Embryonic facial prominence (tissue), 1 donor: ENCODE measurements around the gene SYTL1.

ENCODE experiments used
- DNase-seq: peaks from one replicate; pipeline ENCODE4 v3.0.0-alpha.2; 2016; ENCODE audit errors: extremely low spot score

The SYTL1 gene

DNA sequence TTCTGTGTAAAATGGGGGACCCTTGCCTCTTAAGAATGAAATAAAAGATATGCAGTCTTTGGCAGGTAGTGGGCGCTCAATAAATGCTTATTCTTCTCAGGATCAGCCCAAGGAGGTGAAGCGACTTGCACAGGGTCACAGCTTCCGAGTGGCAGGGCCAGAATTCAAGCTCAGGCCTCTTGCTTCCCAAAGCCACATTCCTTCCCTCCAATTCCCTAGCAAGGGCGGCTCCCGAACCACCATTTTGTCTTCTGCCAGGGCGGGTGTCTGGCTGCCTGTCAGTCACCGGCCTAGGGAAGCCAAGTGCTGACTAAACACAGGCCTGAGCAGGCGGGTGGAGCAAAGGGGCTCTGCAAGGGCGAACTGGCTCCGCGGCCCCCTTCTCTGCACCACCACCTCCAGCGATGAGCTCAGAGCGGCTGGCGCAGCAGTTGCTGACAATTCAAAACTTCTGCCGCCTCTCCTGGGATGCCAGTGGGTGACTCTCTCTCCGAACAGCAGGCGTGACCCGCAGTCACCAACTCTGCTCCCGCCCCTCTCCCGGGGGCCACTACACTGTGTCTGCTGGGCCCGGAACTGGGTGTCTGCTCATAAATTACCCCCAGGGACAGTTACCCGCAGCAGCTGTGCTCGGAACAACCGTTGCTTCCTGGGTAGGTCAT, 61.4 kb downstream of the SYTL1 start:
- DNase-seq: peak; percentile 51
